GM19099 (cell line): ENCODE measurements around the gene LRMDA.

Experiments
- POLR2A ChIP-seq: IDR thresholded peaks from 3 replicates; pipeline ENCODE4 v1.6.1; 2011; ENCODE audit warnings: low read depth; ENCODE audit not compliant: insufficient read length; ENCODE audit errors: extremely low read depth

LRMDA gene

GRCh38 chr10:76459016-76459730 lies 1027.7 kb downstream of the LRMDA start:
- no peak for TF ChIP-seq POLR2A

DNA sequence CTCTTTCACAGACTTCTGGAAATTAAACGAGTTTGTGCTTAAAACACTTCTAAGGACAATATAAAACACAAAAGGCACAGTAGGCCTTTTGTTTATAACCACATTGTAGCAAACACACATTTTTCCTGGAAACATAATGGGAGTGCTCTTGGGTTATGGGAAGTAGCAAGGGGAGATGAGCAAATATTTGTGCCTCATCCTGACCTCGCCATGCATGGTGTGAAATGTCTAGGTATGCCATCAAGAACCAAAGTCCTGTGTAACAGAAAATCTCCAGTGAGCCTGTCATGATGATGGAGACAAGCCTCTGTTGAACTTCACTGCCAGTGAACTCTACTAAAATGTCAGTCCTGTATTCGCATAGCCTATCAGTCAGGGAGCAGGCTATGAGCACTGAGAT lies 1029.6 kb downstream of the LRMDA start:
- TF ChIP-seq POLR2A = no peak

GRCh38 chr10:76463111-76463510 lies 1031.7 kb downstream of the LRMDA start:
- no peak for TF ChIP-seq POLR2A

DNA sequence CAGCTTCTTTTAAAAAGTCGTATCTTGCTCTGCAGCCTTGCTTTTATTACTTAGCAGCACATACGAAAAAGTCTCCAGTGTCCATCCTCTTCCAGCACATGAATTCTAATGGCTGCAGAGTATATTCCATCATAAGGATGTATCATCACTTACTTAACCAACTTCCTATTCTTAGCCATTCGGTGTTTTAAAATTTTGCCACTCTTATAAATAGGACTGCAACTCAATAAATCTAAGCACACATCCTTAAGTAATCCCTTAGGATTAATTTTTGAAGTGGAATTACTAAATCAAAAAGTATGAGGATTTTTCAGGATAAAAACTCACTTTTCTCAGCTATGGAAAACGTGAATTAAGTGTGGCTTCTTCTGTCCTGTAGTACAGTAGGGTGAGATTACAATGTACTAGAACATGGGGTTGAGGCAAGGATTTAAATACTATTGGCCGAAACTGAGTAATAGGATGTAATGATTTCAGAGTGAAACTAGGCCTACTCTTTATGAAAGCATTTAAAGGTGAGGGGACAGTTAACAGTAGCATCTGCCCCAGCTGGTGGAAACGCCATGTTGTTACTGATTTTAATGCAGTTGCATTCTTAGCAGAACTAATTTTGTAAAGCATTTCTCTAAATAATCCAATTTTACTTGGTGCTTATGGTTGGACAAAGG lies 1035.5 kb downstream of the LRMDA start:
- TF ChIP-seq POLR2A = no peak

DNA sequence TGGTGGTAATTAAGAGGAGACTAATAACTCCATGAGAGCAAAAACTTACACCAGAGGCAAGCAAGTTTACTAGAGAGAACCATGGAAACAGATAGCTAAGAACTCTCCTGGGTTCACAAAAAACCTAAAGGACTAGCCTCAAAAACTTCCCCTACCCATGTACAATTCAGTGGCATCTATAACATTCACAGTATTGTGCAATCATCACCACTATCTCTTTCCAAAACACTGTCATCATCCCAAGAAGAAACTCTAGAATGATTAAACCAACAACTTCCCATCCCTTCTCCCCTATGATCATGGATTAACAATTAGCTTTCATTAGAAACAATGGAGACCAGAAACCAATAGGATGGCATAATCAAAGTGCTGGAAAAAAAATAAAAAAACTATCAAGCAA lies 1038.3 kb downstream of the LRMDA start:
- no peak for TF ChIP-seq POLR2A

DNA sequence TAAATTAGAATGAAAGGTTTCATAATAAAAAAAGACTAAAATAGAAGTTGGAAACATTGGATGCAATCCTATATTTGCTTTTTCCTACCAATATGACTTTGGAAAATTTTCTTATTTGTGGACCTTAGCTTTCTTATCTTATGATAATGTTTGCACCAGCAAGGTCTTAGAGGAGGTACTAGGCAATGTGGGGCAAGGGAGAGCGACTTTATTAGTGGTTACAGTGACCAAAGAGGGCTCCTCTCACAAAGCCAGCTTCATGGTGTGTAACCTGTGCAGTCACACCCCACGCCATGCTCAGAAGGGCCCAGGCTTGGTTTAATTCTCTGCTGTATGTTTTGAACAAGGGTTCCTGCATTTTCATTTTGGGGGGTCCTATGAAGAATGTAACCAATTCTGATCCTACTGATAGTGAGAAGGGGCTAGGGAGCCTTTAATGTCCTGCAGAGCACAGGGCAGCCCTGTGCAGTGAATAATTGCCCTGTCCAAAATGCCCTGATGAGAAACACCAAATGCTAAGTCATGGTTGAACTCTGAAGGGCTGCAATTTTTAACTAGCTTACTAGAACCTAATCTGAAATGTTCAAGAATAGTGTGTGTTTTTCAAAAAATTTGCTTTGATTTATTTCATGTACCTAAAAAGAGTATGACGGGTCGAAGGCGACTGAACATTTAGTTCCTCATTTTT lies 1047.8 kb downstream of the LRMDA start:
- TF ChIP-seq POLR2A = no peak

GRCh38 chr10:76481178-76481577 lies 1049.8 kb downstream of the LRMDA start:
- no peak for TF ChIP-seq POLR2A

- no peak for TF ChIP-seq POLR2A
Measured at GRCh38 chr10:76487582-76487981, 1056.2 kb downstream of the LRMDA start.

GRCh38 chr10:76488602-76489001 lies 1057.2 kb downstream of the LRMDA start:
- TF ChIP-seq POLR2A = no peak

DNA sequence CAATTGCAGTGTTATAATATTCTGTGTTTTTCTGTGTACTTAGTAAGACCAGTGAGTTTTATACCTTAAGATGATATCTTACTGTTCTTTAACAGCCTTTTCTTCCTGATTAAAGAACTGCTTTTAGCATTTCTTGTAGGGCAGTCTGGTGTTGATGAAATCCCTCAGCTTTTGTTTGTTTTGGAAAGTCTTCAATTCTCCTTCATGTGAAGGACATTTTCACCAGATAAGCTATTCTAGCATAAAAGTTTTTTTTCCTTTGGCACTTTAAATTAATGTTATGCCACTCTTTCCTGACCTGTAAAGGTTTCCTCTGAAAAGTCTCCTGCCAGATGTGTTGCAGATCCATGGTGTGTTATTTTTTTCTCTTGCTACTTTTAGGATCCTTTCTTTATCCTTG lies 1059.8 kb downstream of the LRMDA start:
- TF ChIP-seq POLR2A = no peak

DNA sequence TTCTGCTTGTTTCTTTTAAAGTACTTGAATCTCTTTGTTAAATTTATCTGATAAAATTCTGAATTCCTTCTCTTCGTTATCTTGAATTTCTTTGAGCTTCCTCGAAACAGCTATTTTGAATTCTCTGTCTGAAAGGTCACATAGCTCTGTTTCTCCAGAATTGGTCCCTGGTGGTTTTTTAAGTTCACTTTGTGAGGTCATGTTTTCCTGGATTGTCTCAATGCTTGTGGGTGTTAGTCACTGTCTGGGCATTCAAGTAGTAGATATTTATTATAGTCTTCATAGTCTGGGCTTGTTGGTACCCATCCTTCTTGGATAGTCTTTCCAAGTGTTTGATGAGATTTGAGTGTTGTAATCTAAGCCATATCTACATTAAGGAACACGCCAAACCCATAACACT lies 1060.6 kb downstream of the LRMDA start:
- no peak for TF ChIP-seq POLR2A

DNA sequence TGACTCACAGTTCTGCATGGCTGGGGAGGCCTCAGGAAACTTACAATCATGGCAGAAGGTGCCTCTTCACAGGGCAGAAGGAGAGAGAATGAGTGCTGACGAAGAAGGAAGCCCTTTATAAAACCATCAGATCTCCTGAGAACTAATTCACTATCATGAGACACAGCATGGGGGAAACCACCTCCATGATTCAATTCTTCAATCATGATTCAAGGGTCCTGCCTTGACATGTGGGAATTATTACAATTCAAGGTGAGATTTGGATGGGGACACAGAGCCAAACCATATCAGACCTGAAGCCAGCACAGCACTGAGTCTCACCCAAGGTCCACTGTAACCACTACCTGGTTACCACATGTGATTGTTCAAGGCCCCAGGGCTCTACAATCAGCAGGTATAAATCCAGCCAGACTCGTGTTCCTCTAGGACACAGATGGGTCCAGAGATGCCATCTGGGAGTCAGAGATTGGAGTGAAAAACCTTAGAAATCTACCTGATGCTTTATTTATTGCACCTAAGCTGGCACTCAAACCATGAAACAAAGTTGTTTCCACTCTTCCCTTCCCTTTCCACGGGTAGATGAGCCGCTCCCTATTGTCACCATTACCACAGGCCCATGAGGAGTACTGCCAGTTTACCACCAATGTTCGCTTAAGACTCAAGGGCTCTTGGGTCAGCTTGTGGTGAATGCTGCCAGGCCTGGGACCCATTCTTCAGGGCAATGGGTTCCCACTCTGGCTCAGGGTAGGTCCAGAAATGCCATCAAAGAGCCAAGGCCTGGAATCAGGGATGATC lies 1061.5 kb downstream of the LRMDA start:
- TF ChIP-seq POLR2A = no peak

DNA sequence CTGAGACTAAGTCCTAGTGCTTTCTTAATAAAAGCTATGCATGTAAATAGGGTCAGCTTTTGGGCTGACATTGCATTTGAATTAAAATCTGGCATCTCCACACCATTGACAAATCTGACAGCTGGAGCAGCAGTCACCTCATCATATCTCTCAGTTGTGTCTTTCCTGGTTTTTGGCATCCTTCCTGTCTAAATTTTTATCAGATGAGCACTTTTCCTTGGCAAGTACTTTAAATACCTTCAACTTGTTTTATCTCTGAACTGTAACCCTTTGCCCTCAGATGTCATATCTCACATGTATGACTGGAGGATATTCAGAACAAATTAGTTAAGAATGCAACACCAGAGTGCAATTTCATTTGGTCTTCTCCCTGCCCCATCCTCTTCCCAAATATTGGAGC lies 1066.2 kb downstream of the LRMDA start:
- no peak for TF ChIP-seq POLR2A

GRCh38 chr10:76504823-76505222 lies 1073.4 kb downstream of the LRMDA start:
- TF ChIP-seq POLR2A = no peak

DNA sequence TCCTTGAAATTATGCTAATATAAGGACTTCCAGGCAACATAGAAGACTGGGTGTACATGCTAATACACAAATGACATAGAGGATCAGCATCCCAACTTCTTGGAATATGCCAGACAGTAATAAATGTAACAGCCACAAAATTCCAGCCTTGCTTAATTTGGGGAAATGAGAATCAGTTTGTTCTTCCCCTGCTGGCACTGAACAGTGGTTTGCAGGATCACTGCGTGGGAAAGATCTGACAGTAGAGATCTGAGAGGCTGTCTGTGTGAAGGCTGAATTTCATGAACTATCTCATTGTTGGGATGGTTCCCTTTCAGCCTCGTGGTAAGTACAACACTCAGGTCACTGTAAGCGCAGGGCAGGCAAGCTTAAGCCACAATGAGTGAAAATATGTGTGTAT lies 1078.0 kb downstream of the LRMDA start:
- no peak for TF ChIP-seq POLR2A
